Measurements from ENCODE around the gene COX17.
A peak's percentile ranks its signal among the peaks of the same experiment; 100 is the strongest.
"Not testable (repeated sequence)": the region's sequence is repeated elsewhere in the genome, so short reads cannot be mapped to it uniquely, and the experiment has no call there.

The COX17 gene

GRCh38 chr3:119676771-119677640 lies at the start of gene COX17:
Gene COX17, minus strand, starts transcription at chr3:119677406. Its CDS starts 96 bp downstream, at chr3:119677310.
- FAIRE-seq: peak; percentile 100
- peak; percentile 89 for DNase-seq (ENCODE audit: extremely low spot score, insufficient read length, low read depth)

GRCh38 chr3:119726909-119727308 lies 49.7 kb upstream of the COX17 start:
- no peak for FAIRE-seq
- no peak for DNase-seq (ENCODE audit: extremely low spot score, insufficient read length, low read depth)

GRCh38 chr3:119723022-119723421 lies 45.8 kb upstream of the COX17 start:
- DNase-seq (ENCODE audit: extremely low spot score, insufficient read length, low read depth): no peak
- no peak for FAIRE-seq

- no peak for FAIRE-seq
- no peak for DNase-seq (ENCODE audit: extremely low spot score, insufficient read length, low read depth)
Measured at GRCh38 chr3:119717520-119717919, 40.3 kb upstream of the COX17 start.

- FAIRE-seq (no peak), DNase-seq (ENCODE audit: extremely low spot score, insufficient read length, low read depth) (no peak)
Measured at GRCh38 chr3:119716998-119717397, 39.8 kb upstream of the COX17 start.

GRCh38 chr3:119715105-119715504 lies 37.9 kb upstream of the COX17 start:
- DNase-seq (ENCODE audit: extremely low spot score, insufficient read length, low read depth) (no peak), FAIRE-seq (no peak)

- DNase-seq (ENCODE audit: extremely low spot score, insufficient read length, low read depth) (no peak), FAIRE-seq (no peak)
Measured at GRCh38 chr3:119703820-119704531, 26.8 kb upstream of the COX17 start.

- DNase-seq (ENCODE audit: extremely low spot score, insufficient read length, low read depth) (peak; percentile 81), FAIRE-seq (peak; percentile 84)
Measured at GRCh38 chr3:119702530-119703527, 25.6 kb upstream of the COX17 start, which contains the start of gene CFAP91. Gene CFAP91, plus strand, starts transcription at chr3:119703022. Its CDS starts 77 bp downstream, at chr3:119703099.

- no peak for FAIRE-seq
Measured at GRCh38 chr3:119700920-119701734, 23.9 kb upstream of the COX17 start.

GRCh38 chr3:119700269-119700919 lies 23.2 kb upstream of the COX17 start:
- FAIRE-seq: peak; percentile 92
- peak; percentile 17 for DNase-seq (ENCODE audit: extremely low spot score, insufficient read length, low read depth)

More at GRCh38 chr3:119700920-119701734, 23.9 kb upstream of the COX17 start:
- DNase-seq (ENCODE audit: extremely low spot score, insufficient read length, low read depth): no peak

GRCh38 chr3:119697394-119697793 lies 20.2 kb upstream of the COX17 start:
- DNase-seq (ENCODE audit: extremely low spot score, insufficient read length, low read depth) (no peak), FAIRE-seq (peak; percentile 59)

GRCh38 chr3:119695480-119695879 lies 18.3 kb upstream of the COX17 start:
- DNase-seq (ENCODE audit: extremely low spot score, insufficient read length, low read depth) (no peak), FAIRE-seq (peak; percentile 56)

- FAIRE-seq: no peak
- DNase-seq (ENCODE audit: extremely low spot score, insufficient read length, low read depth): no peak
Measured at GRCh38 chr3:119690043-119690656, 12.9 kb upstream of the COX17 start.

GRCh38 chr3:119683421-119683820 lies 6.2 kb upstream of the COX17 start:
- no peak for FAIRE-seq
- DNase-seq (ENCODE audit: extremely low spot score, insufficient read length, low read depth): no peak

GRCh38 chr3:119681279-119681678 lies 4.1 kb upstream of the COX17 start:
- FAIRE-seq (peak; percentile 87), DNase-seq (ENCODE audit: extremely low spot score, insufficient read length, low read depth) (no peak)

- FAIRE-seq (no peak), DNase-seq (ENCODE audit: extremely low spot score, insufficient read length, low read depth) (no peak)
Measured at GRCh38 chr3:119679874-119680273, 2.7 kb upstream of the COX17 start.

GRCh38 chr3:119678209-119678608 lies 1.0 kb upstream of the COX17 start:
- FAIRE-seq: not testable (repeated sequence)

GRCh38 chr3:119677641-119677934 lies 382 bp upstream of the COX17 start:
- DNase-seq (ENCODE audit: extremely low spot score, insufficient read length, low read depth): no peak
- no peak for FAIRE-seq

More at GRCh38 chr3:119678209-119678608, 1.0 kb upstream of the COX17 start:
- DNase-seq (ENCODE audit: extremely low spot score, insufficient read length, low read depth): not testable (repeated sequence)
